Measurements from ENCODE around the gene SPNS2. TPM values are rescaled to one million over a fixed set of nuclear protein-coding genes. Genes with fewer than 3 reads are reported as not detected.

The SPNS2 gene
- total RNA-seq, 1 experiment from 2014 or later = not detected

- no peak for DNase-seq (ENCODE audit: low read depth)
Measured at GRCh38 chr17:4480929-4481898, 17.5 kb upstream of the SPNS2 start.

GRCh38 chr17:4482338-4483011, 16.2 kb upstream of the SPNS2 start:
- no peak for DNase-seq (ENCODE audit: low read depth)

- peak; percentile 51 for DNase-seq (ENCODE audit: low read depth)
Measured at GRCh38 chr17:4483012-4483840, 15.5 kb upstream of the SPNS2 start.

GRCh38 chr17:4485676-4486646, 12.7 kb upstream of the SPNS2 start:
- no peak for DNase-seq (ENCODE audit: low read depth)

- DNase-seq (ENCODE audit: low read depth) = no peak
Measured at GRCh38 chr17:4487296-4487695, 11.4 kb upstream of the SPNS2 start.

GRCh38 chr17:4487820-4488716, 10.6 kb upstream of the SPNS2 start:
- DNase-seq (ENCODE audit: low read depth) = no peak

- no peak for DNase-seq (ENCODE audit: low read depth)
Measured at GRCh38 chr17:4488989-4489595, 9.6 kb upstream of the SPNS2 start.

GRCh38 chr17:4490109-4490591, 8.5 kb upstream of the SPNS2 start:
- peak; percentile 42 for DNase-seq (ENCODE audit: low read depth)

- DNase-seq (ENCODE audit: low read depth) = no peak
Measured at GRCh38 chr17:4490637-4491061, 8.0 kb upstream of the SPNS2 start.

GRCh38 chr17:4492721-4493561, 5.7 kb upstream of the SPNS2 start:
- DNase-seq (ENCODE audit: low read depth) = peak; percentile 71

- peak; percentile 85 for DNase-seq (ENCODE audit: low read depth)
Measured at GRCh38 chr17:4497101-4497824, 1.4 kb upstream of the SPNS2 start.

- DNase-seq (ENCODE audit: low read depth) = no peak
Measured at GRCh38 chr17:4499431-4500190, 930 bp downstream of the SPNS2 start.

- no peak for DNase-seq (ENCODE audit: low read depth)
Measured at GRCh38 chr17:4500191-4500571, 1.5 kb downstream of the SPNS2 start.

- DNase-seq (ENCODE audit: low read depth) = no peak
Measured at GRCh38 chr17:4501295-4501949, 2.7 kb downstream of the SPNS2 start.

- DNase-seq (ENCODE audit: low read depth) = no peak
Measured at GRCh38 chr17:4502466-4503154, 3.9 kb downstream of the SPNS2 start.
